GM23338 (cell line): Measurements from ENCODE around the gene PCLO. TPM values are rescaled to one million over a fixed set of nuclear protein-coding genes. Genes with fewer than 3 reads are reported as not detected.

Experiments used
- ATAC-seq: fragments of 200-7000 bp; cut with Tn5 transposase; 3 replicates; pipeline ENCODE4 v1.9.1; 2020
- DNase-seq: peaks from one replicate; pipeline ENCODE4 v3.0.0-alpha.2; 2015; ENCODE audit warnings: low spot score
- H2AFZ ChIP-seq: fragments of 200-600 bp; sonication (generic); 2 replicates; pipeline ENCODE4 v1.8.0; 2016; ENCODE audit warnings: antibody characterized with exemption, mild to moderate bottlenecking, moderate library complexity
- H3F3A ChIP-seq: fragments of 200-600 bp; sonication (generic); replicated peaks from 2 replicates; pipeline ENCODE4 v1.8.0; 2017; ENCODE audit warnings: antibody characterized with exemption, mixed run types, low read depth
- H3K27ac ChIP-seq: fragments of 200-600 bp; sonication (generic); 2 replicates; pipeline ENCODE4 v1.6.1; 2016; ENCODE audit warnings: low read depth
- H3K27me3 ChIP-seq: fragments of 200-600 bp; sonication (generic); 2 replicates; pipeline ENCODE4 v1.8.0; 2016; ENCODE audit warnings: mild to moderate bottlenecking, mixed run types, moderate library complexity; ENCODE audit not compliant: insufficient read depth
- H3K36me3 ChIP-seq: fragments of 200-600 bp; sonication (generic); 2 replicates; pipeline ENCODE4 v1.8.0; 2016; ENCODE audit warnings: mild to moderate bottlenecking; ENCODE audit not compliant: insufficient read depth
- H3K4me1 ChIP-seq: fragments of 200-600 bp; sonication (generic); 2 replicates; pipeline ENCODE4 v1.8.0; 2016; ENCODE audit warnings: mild to moderate bottlenecking, moderate library complexity; ENCODE audit not compliant: insufficient read depth
- H3K4me2 ChIP-seq: fragments of 200-600 bp; sonication (generic); 2 replicates; pipeline ENCODE4 v1.7.1; 2017; ENCODE audit warnings: mixed run types
- H3K4me3 ChIP-seq: fragments of 200-600 bp; sonication (generic); 2 replicates; pipeline ENCODE4 v1.6.1; 2016; ENCODE audit warnings: mixed run types
- H3K79me2 ChIP-seq: fragments of 200-600 bp; sonication (generic); replicated peaks from 2 replicates; pipeline ENCODE4 v1.8.0; 2017; ENCODE audit warnings: mild to moderate bottlenecking; ENCODE audit not compliant: insufficient read depth
- H3K9me2 ChIP-seq: fragments of 200-600 bp; sonication (generic); 2 replicates; pipeline ENCODE4 v1.8.0; 2017; ENCODE audit not compliant: insufficient read depth
- H4K20me1 ChIP-seq: fragments of 200-600 bp; sonication (generic); replicated peaks from 2 replicates; pipeline ENCODE4 v1.8.0; 2017; ENCODE audit warnings: mild to moderate bottlenecking; ENCODE audit not compliant: insufficient read depth
- H3K27ac Mint-ChIP-seq: 2 replicates; pipeline ENCODE4 v1.8.0; 2020; ENCODE audit warnings: inconsistent platforms, mild to moderate bottlenecking, moderate library complexity, mixed read lengths
- H3K27me3 Mint-ChIP-seq: 3 replicates; pipeline ENCODE4 v1.8.0; 2022; ENCODE audit warnings: low read depth, mild to moderate bottlenecking, moderate library complexity, mixed read lengths, inconsistent platforms; ENCODE audit not compliant: insufficient read depth, poor library complexity
- H3K36me3 Mint-ChIP-seq: 3 replicates; pipeline ENCODE4 v1.8.0; 2021; ENCODE audit warnings: low read depth, mild to moderate bottlenecking, inconsistent platforms, moderate library complexity, mixed read lengths
- H3K4me1 Mint-ChIP-seq: 3 replicates; pipeline ENCODE4 v1.8.0; 2020; ENCODE audit warnings: mild to moderate bottlenecking, inconsistent platforms, mixed read lengths
- H3K4me3 Mint-ChIP-seq: 3 replicates; pipeline ENCODE4 v1.8.0; 2021; ENCODE audit warnings: moderate library complexity, mild to moderate bottlenecking, inconsistent platforms, mixed read lengths
- H3K9me3 Mint-ChIP-seq: 3 replicates; pipeline ENCODE4 v1.8.0; 2020; ENCODE audit warnings: moderate library complexity, mild to moderate bottlenecking, inconsistent platforms, mixed read lengths
- CREB1 ChIP-seq: fragments of 250-450 bp; sonication (Bioruptor Pico); IDR thresholded peaks from 2 replicates; pipeline ENCODE4 v1.5.0; 2020; ENCODE audit warnings: low read depth, mild to moderate bottlenecking, moderate library complexity
- EZH2 ChIP-seq: fragments of 200-600 bp; sonication (generic); IDR thresholded peaks from one replicate; pipeline ENCODE4 v1.8.0; 2017; ENCODE audit warnings: antibody characterized with exemption, mild to moderate bottlenecking, low read depth; ENCODE audit not compliant: unreplicated experiment
- EZH2phosphoT487 ChIP-seq: fragments of 200-600 bp; sonication (generic); IDR thresholded peaks from one replicate; pipeline ENCODE4 v1.8.1; 2018; ENCODE audit warnings: antibody characterized with exemption; ENCODE audit not compliant: unreplicated experiment
- JUNB ChIP-seq: IDR thresholded peaks from one replicate; pipeline ENCODE4 v1.6.1; 2016; ENCODE audit warnings: antibody characterized with exemption; ENCODE audit not compliant: unreplicated experiment
- NANOG ChIP-seq: IDR thresholded peaks from 2 replicates; pipeline ENCODE4 v1.6.1; 2016; ENCODE audit warnings: antibody characterized with exemption, borderline replicate concordance
- POLR2AphosphoS5 ChIP-seq: IDR thresholded peaks from 2 replicates; pipeline ENCODE4 v1.6.1; 2016; ENCODE audit warnings: antibody characterized with exemption, low read depth
- STAT1 ChIP-seq: IDR thresholded peaks from one replicate; pipeline ENCODE4 v1.6.1; 2016; ENCODE audit warnings: antibody characterized with exemption; ENCODE audit not compliant: unreplicated experiment
- ZNF114 ChIP-seq: fragments of 250-450 bp; sonication (Bioruptor Pico); IDR thresholded peaks from 2 replicates; pipeline ENCODE4 v1.5.0; 2020; ENCODE audit warnings: mild to moderate bottlenecking, moderate library complexity
- ZNF331 ChIP-seq: fragments of 250-450 bp; sonication (Bioruptor Pico); IDR thresholded peaks from 2 replicates; pipeline ENCODE4 v1.5.0; 2020; ENCODE audit warnings: low read depth, mild to moderate bottlenecking, moderate library complexity
- ZNF462 ChIP-seq: fragments of 250-450 bp; sonication (Bioruptor Pico); IDR thresholded peaks from 2 replicates; pipeline ENCODE4 v1.5.0; 2020; ENCODE audit warnings: mild to moderate bottlenecking, moderate library complexity
- polyA plus RNA-seq: library from polyadenylated mRNA; unstranded; fragments of >200 nt; fragmentation: Nextera tagmentation; extraction: Ambion mirVana; gene quantifications from 2 replicates; pipeline ENCODE4 v1.2.1, GENCODE V29; 2016
- total RNA-seq: library from RNA; depleted of rRNA; stranded (reverse); fragments of >200 nt; shearing (Covaris generic); gene quantifications from 2 replicates; pipeline ENCODE4 v1.2.3, GENCODE V29; 2014
- TF ChIP-seq, protein P1 (sequence below): IDR thresholded peaks from 2 replicates; pipeline ENCODE4 v1.6.1; 2016; ENCODE audit warnings: antibody characterized with exemption
- TF ChIP-seq, protein P2 (sequence below), 2 experiments: fragments of 200-600 bp in 1 of 2; sonication (generic) in 1 of 2; conservative IDR thresholded peaks; 2 replicates each; pipeline versions ENCODE4 v1.5.1 to v1.6.1; 2016 to 2017; ENCODE audit warnings: antibody characterized with exemption in 2 of 2, low read depth in 2 of 2, mild to moderate bottlenecking in 2 of 2, moderate library complexity in 1 of 2
- TF ChIP-seq, protein P3 (sequence below): IDR thresholded peaks from one replicate; pipeline ENCODE4 v1.6.1; 2018; ENCODE audit warnings: antibody characterized with exemption; ENCODE audit not compliant: unreplicated experiment

PCLO gene
- total and polyA plus RNA-seq, 2 experiments from 2014 or later, result 7.4 to 9.1 TPM

DNA sequence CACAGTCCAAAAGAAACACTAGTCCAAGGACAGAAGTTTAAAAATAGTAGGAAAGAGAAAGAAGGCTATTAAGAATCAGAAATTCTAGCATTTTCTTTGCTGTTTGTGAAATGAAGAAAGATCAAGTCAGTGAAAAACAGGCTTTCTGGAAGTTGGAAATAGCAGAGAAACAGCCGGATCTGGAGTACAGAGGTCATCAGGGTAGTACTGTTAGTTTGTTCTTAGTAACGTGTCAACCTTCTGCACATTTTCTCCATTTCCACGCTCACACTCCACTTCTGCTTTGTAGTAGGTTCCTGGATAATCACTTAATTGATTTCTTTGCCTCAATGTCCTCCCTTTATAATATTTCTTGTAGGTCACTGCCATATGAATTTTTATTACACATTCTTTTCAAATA is 322.6 kb downstream of the PCLO start:
- no peak overlapping the region for H2AFZ ChIP-seq
- Mint-ChIP-seq H3K9me3 (peaks cover 3% of the 10 kb centered on the region; the same call in 1 of the 3 replicates), H3K27ac (no peak overlapping the region; the same call in 1 of the 2 replicates), H3K27me3 (no peaks in the 10 kb centered on the region), H3K4me3 (no peak overlapping the region), H3K36me3 (no peaks in the 10 kb centered on the region; the same call in 2 of the 3 replicates), H3K4me1 (peaks cover 17% of the 10 kb centered on the region)
- no peak overlapping the region; the same call in 1 of the 2 replicates for H3K27ac ChIP-seq
- H3K4me2 ChIP-seq, result peak overlapping the region; percentile 17; the same call in 1 of the 2 replicates
- DNase-seq (no peak), ATAC-seq (no peak; the same call in 2 of the 3 replicates)
- no peaks in the 10 kb centered on the region for H3K9me2 ChIP-seq
- no peaks in the 10 kb centered on the region for H3K36me3 ChIP-seq
- no peaks in the 10 kb centered on the region for H4K20me1 ChIP-seq
- H3K4me3 ChIP-seq, result no peak overlapping the region
- peaks cover 16% of the 10 kb centered on the region for H3K4me1 ChIP-seq
- H3F3A ChIP-seq, result no peaks in the 10 kb centered on the region
- no peaks in the 10 kb centered on the region for H3K79me2 ChIP-seq
- TF ChIP-seq EZH2phosphoT487, result no peak
- TF ChIP-seq ZNF114 (CRISPR knock-in tag), result no peak
- TF ChIP-seq, protein P1, sequence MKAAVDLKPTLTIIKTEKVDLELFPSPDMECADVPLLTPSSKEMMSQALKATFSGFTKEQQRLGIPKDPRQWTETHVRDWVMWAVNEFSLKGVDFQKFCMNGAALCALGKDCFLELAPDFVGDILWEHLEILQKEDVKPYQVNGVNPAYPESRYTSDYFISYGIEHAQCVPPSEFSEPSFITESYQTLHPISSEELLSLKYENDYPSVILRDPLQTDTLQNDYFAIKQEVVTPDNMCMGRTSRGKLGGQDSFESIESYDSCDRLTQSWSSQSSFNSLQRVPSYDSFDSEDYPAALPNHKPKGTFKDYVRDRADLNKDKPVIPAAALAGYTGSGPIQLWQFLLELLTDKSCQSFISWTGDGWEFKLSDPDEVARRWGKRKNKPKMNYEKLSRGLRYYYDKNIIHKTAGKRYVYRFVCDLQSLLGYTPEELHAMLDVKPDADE, result no peak
- no peak for TF ChIP-seq POLR2AphosphoS5
- no peak for TF ChIP-seq EZH2
- no peak for TF ChIP-seq JUNB
- no peak for TF ChIP-seq ZNF331 (CRISPR knock-in tag)
- no peak for TF ChIP-seq ZNF462
- no peak for TF ChIP-seq CREB1
- TF ChIP-seq STAT1, result no peak
- TF ChIP-seq, protein P2, sequence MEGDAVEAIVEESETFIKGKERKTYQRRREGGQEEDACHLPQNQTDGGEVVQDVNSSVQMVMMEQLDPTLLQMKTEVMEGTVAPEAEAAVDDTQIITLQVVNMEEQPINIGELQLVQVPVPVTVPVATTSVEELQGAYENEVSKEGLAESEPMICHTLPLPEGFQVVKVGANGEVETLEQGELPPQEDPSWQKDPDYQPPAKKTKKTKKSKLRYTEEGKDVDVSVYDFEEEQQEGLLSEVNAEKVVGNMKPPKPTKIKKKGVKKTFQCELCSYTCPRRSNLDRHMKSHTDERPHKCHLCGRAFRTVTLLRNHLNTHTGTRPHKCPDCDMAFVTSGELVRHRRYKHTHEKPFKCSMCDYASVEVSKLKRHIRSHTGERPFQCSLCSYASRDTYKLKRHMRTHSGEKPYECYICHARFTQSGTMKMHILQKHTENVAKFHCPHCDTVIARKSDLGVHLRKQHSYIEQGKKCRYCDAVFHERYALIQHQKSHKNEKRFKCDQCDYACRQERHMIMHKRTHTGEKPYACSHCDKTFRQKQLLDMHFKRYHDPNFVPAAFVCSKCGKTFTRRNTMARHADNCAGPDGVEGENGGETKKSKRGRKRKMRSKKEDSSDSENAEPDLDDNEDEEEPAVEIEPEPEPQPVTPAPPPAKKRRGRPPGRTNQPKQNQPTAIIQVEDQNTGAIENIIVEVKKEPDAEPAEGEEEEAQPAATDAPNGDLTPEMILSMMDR (conservative IDR thresholded peaks at IDR 0.05; ENCODE audit: low read depth in 2 of 2), result no peak
- TF ChIP-seq NANOG, result no peak
- TF ChIP-seq, protein P3, sequence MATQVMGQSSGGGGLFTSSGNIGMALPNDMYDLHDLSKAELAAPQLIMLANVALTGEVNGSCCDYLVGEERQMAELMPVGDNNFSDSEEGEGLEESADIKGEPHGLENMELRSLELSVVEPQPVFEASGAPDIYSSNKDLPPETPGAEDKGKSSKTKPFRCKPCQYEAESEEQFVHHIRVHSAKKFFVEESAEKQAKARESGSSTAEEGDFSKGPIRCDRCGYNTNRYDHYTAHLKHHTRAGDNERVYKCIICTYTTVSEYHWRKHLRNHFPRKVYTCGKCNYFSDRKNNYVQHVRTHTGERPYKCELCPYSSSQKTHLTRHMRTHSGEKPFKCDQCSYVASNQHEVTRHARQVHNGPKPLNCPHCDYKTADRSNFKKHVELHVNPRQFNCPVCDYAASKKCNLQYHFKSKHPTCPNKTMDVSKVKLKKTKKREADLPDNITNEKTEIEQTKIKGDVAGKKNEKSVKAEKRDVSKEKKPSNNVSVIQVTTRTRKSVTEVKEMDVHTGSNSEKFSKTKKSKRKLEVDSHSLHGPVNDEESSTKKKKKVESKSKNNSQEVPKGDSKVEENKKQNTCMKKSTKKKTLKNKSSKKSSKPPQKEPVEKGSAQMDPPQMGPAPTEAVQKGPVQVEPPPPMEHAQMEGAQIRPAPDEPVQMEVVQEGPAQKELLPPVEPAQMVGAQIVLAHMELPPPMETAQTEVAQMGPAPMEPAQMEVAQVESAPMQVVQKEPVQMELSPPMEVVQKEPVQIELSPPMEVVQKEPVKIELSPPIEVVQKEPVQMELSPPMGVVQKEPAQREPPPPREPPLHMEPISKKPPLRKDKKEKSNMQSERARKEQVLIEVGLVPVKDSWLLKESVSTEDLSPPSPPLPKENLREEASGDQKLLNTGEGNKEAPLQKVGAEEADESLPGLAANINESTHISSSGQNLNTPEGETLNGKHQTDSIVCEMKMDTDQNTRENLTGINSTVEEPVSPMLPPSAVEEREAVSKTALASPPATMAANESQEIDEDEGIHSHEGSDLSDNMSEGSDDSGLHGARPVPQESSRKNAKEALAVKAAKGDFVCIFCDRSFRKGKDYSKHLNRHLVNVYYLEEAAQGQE, result no peak
- H3K27me3 ChIP-seq, result no peaks in the 10 kb centered on the region
